ENCODE measurements around the gene NIBAN1. TPM values are rescaled to one million over a fixed set of nuclear protein-coding genes. Genes with fewer than 3 reads are reported as not detected.

The NIBAN1 gene
- total RNA-seq, 1 experiment from 2014 or later: 19.5 TPM

DNA sequence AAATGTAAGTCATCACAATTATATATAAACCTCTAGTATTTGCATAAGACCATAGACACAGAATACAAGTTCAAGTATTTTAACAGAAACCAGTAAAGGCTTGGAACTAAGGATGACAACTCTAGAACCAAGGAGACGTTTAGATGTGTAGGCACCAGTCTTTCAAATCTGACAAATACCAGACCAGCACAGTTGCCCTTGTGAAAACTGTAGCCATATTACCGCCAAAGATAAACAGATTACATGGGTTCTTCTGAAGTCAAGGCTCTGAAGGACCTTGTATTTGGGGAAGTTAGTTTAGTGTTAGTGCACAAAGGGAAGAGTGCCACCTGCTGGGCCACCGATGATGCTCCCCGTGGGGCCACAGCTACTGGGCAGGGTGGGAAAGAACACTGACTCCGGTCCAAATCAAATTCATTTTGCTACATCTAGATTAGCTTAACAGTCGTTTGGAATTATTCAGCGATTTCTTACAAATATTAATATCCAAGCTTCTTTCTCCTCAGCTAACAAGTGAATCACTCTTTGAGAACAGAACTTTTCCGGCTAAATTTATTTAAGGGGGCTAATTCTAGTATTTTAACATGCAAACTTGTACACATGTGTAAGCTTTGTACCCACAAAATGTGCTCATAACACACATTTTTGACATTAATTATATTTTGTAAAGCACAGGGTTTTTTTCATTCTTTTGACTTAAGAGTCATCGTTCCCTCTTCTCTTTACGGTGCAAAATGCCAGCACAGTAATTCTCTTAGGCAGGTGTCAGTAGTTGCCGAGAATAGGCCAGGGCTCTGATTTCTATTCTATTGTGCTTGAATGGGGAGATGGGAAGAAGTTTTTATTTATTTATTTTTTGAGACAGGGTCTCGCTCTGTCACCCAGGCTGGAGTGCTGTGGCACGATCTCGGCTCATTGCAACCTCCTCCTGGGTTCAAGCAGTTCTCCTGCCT is 8.0 kb upstream of the NIBAN1 start:
- no peaks in the 10 kb centered on the region for H3K9me3 Mint-ChIP-seq (ENCODE audit: low read depth, unreplicated experiment)
- no peaks in the 10 kb centered on the region for H3K36me3 Mint-ChIP-seq (ENCODE audit: insufficient read depth, unreplicated experiment)
- CTCF ChIA-PET: interaction anchor here (0.6 to 3.2 kb wide), 5 partner anchors 11 to 1032 kb away, joined by 3 to 32 read pairs (median 3); no protein-coding TSS in a partner anchor
- TF ChIP-seq, protein P1, sequence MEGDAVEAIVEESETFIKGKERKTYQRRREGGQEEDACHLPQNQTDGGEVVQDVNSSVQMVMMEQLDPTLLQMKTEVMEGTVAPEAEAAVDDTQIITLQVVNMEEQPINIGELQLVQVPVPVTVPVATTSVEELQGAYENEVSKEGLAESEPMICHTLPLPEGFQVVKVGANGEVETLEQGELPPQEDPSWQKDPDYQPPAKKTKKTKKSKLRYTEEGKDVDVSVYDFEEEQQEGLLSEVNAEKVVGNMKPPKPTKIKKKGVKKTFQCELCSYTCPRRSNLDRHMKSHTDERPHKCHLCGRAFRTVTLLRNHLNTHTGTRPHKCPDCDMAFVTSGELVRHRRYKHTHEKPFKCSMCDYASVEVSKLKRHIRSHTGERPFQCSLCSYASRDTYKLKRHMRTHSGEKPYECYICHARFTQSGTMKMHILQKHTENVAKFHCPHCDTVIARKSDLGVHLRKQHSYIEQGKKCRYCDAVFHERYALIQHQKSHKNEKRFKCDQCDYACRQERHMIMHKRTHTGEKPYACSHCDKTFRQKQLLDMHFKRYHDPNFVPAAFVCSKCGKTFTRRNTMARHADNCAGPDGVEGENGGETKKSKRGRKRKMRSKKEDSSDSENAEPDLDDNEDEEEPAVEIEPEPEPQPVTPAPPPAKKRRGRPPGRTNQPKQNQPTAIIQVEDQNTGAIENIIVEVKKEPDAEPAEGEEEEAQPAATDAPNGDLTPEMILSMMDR (IDR thresholded peaks at IDR 0.05; ENCODE audit: unreplicated experiment): peak; percentile 85
- H3K4me1 Mint-ChIP-seq (ENCODE audit: low read depth, unreplicated experiment): no peaks in the 10 kb centered on the region
- no peak overlapping the region for H3K27ac Mint-ChIP-seq (ENCODE audit: unreplicated experiment)
- intact Hi-C loops (cut with micrococcal nuclease; ENCODE audit: unreplicated experiment): loop anchor here (1.0 to 10.0 kb wide), 2 partner anchors 177 to 703 kb away; no protein-coding TSS in a partner anchor
- no TSS peak for BruUV-seq (replicated peaks)
- peaks cover 23% of the 10 kb centered on the region for H3K27me3 Mint-ChIP-seq (ENCODE audit: unreplicated experiment)
- no peak overlapping the region for H3K4me3 Mint-ChIP-seq (ENCODE audit: low read depth, unreplicated experiment)
- peak; percentile 83 for DNase-seq

DNA sequence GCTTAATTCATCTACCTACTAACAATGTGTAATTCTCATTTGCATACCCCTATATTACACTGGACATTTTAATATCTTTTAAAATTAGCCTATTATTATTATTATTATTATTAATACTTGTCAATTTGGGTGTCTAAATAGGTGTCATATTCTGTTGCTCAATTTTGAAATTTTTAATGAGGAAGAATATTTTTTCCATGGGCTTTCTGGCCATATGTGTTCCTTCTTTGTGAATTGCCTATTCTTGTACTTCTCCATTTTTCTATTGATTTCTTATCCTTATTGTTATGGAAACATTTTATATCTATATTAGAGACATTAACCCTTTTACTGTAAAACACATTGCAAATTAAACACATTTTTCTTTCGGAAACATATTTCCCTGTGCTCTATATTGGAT is 6.4 kb upstream of the NIBAN1 start:
- no peaks in the 10 kb centered on the region for H3K36me3 Mint-ChIP-seq (ENCODE audit: insufficient read depth, unreplicated experiment)
- H3K27me3 Mint-ChIP-seq (ENCODE audit: unreplicated experiment): peaks cover 13% of the 10 kb centered on the region
- intact Hi-C loops (cut with micrococcal nuclease; ENCODE audit: unreplicated experiment): loop anchor here (10.0 kb wide), 1 partner anchor 704 kb away; no protein-coding TSS in a partner anchor
- H3K27ac Mint-ChIP-seq (ENCODE audit: unreplicated experiment): no peak overlapping the region
- TF ChIP-seq, protein P1 (IDR thresholded peaks at IDR 0.05; ENCODE audit: unreplicated experiment): no peak
- no peak for DNase-seq
- no peak overlapping the region for H3K4me3 Mint-ChIP-seq (ENCODE audit: low read depth, unreplicated experiment)
- CTCF ChIA-PET: interaction anchor here (3.2 kb wide), 1 partner anchor 175 kb away, joined by 32 read pairs; no protein-coding TSS in a partner anchor
- no TSS peak for BruUV-seq (replicated peaks)
- H3K4me1 Mint-ChIP-seq (ENCODE audit: low read depth, unreplicated experiment): peaks cover 4% of the 10 kb centered on the region
- H3K9me3 Mint-ChIP-seq (ENCODE audit: low read depth, unreplicated experiment): no peaks in the 10 kb centered on the region

DNA sequence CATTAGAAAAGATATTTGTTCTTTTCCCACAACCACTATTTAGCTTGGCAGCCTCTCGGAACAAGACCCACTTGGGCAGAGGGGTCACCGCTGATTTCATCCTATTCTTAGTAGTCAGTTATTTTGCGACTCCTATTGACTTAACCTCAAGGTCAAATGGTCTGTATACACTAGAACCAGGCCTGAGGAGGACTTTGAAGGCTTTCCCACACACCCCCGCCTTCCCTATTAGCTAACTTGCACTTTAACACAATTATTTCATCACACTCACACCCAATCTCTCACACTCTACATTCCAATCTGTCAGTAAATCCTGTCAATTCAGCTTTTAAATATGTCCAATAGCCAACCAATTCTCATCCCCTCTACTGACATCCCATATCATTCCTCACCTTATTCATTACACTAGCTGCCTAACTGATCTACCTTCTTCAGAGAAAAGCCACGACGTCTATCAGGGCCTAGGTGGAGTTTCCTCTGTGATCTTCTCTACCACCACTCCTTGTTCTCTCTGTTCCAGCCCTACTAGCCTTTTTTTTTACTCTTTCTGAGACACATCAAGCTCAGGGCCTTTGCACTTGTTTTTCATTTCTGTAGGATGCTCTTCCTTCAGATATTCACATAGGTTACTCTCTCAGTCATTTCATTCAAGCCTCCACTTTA is 1.0 kb upstream of the NIBAN1 start:
- Mint-ChIP-seq H3K36me3 (ENCODE audit: insufficient read depth, unreplicated experiment) (peaks cover 24% of the 10 kb centered on the region), H3K4me3 (ENCODE audit: low read depth, unreplicated experiment) (peak overlapping the region; percentile 88), H3K4me1 (ENCODE audit: low read depth, unreplicated experiment) (peaks cover 18% of the 10 kb centered on the region), H3K27me3 (ENCODE audit: unreplicated experiment) (no peaks in the 10 kb centered on the region), H3K27ac (ENCODE audit: unreplicated experiment) (peak overlapping the region; percentile 28), H3K9me3 (ENCODE audit: low read depth, unreplicated experiment) (no peaks in the 10 kb centered on the region)
- DNase-seq: no peak
- no TSS peak for BruUV-seq (replicated peaks)
- intact Hi-C loops (cut with micrococcal nuclease; ENCODE audit: unreplicated experiment): loop anchor here (2.0 kb wide), 1 partner anchor 221 kb away; the partner anchor contains the start of gene EDEM3
- TF ChIP-seq, protein P1 (IDR thresholded peaks at IDR 0.05; ENCODE audit: unreplicated experiment): no peak
- CTCF ChIA-PET: interaction anchor here (0.6 to 2.4 kb wide), 2 partner anchors 170 to 980 kb away, joined by 3 to 13 read pairs; no protein-coding TSS in a partner anchor

DNA sequence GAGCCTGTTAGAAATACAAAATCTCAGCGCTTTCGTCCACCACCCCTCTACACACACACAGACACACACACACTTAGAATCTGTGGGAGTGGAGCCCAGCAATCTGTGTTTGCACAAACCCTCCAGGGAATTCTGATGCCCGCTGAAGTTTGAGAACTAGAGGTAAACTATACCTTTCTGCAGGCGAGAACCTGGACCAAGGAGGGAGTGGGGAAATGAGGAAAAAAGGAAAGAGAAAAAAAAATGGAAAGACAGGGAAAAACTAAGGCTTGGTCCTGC is 468 bp upstream of the NIBAN1 start:
- H3K4me1 Mint-ChIP-seq (ENCODE audit: low read depth, unreplicated experiment): peaks cover 18% of the 10 kb centered on the region
- H3K9me3 Mint-ChIP-seq (ENCODE audit: low read depth, unreplicated experiment): no peaks in the 10 kb centered on the region
- CTCF ChIA-PET: interaction anchor here (0.8 to 2.4 kb wide), 3 partner anchors 71 to 196 kb away, joined by 3 to 13 read pairs (median 3); partner anchors contain the start of gene RNF2
- H3K27ac Mint-ChIP-seq (ENCODE audit: unreplicated experiment): peak overlapping the region; percentile 28
- TF ChIP-seq, protein P1 (IDR thresholded peaks at IDR 0.05; ENCODE audit: unreplicated experiment): no peak
- no peaks in the 10 kb centered on the region for H3K27me3 Mint-ChIP-seq (ENCODE audit: unreplicated experiment)
- DNase-seq: no peak
- H3K36me3 Mint-ChIP-seq (ENCODE audit: insufficient read depth, unreplicated experiment): peaks cover 24% of the 10 kb centered on the region
- H3K4me3 Mint-ChIP-seq (ENCODE audit: low read depth, unreplicated experiment): peak overlapping the region; percentile 88
- no TSS peak for BruUV-seq (replicated peaks)
- intact Hi-C loops (cut with micrococcal nuclease; ENCODE audit: unreplicated experiment): loop anchor here (2.0 kb wide), 1 partner anchor 220 kb away; the partner anchor contains the start of gene EDEM3
